Tibial artery (tissue), 4 donors: ENCODE measurements around the gene CCZ1B.
"Not testable (repeated sequence)": the region's sequence is repeated elsewhere in the genome, so short reads cannot be mapped to it uniquely, and the experiment has no call there.

Experiments
- DNase-seq, 2 donors: peaks; one replicate each; pipeline ENCODE4 v3.0.0-alpha.2; 2019
- H3K27ac ChIP-seq, 2 donors: fragments of 200-600 bp; sonication (generic) in 1 of 2; 1 replicate in 1 of 2; 2 replicates in 1 of 2; pipeline ENCODE4 v1.5.1; 2018 to 2019; ENCODE audit warnings: mild to moderate bottlenecking in 1 of 2
- H3K27me3 ChIP-seq, 2 donors: fragments of 200-600 bp; sonication (generic) in 1 of 2; one replicate each; pipeline versions ENCODE4 v1.5.1 to v1.6.0; 2016 to 2019
- H3K36me3 ChIP-seq, 3 donors: fragments of 200-600 bp; sonication (generic) in 2 of 3; one replicate each; pipeline ENCODE4 v1.5.1; 2016 to 2019; ENCODE audit warnings: mild to moderate bottlenecking in 2 of 3
- H3K4me1 ChIP-seq, 4 donors: fragments of 200-600 bp; sonication (generic) in 2 of 4; 1 replicate in 3 of 4; 2 replicates in 1 of 4; pipeline ENCODE4 v1.5.1; 2016 to 2019
- H3K4me3 ChIP-seq, 2 donors: fragments of 200-600 bp; sonication (generic) in 1 of 2; 1 replicate in 1 of 2; 2 replicates in 1 of 2; pipeline ENCODE4 v1.5.1; 2018 to 2019; ENCODE audit warnings: mild to moderate bottlenecking in 2 of 2
- H3K9me3 ChIP-seq, 3 donors: fragments of 200-600 bp; sonication (generic) in 1 of 3; one replicate each; pipeline ENCODE4 v1.5.1; 2016 to 2019
- intact Hi-C: fragments of 100-400 bp; cut with DNase I; formaldehyde crosslinking; loops from one replicate; pipeline ENCODE4 v1.15.0; 2023; ENCODE audit warnings: low total_unique reads

Gene CCZ1B

DNA sequence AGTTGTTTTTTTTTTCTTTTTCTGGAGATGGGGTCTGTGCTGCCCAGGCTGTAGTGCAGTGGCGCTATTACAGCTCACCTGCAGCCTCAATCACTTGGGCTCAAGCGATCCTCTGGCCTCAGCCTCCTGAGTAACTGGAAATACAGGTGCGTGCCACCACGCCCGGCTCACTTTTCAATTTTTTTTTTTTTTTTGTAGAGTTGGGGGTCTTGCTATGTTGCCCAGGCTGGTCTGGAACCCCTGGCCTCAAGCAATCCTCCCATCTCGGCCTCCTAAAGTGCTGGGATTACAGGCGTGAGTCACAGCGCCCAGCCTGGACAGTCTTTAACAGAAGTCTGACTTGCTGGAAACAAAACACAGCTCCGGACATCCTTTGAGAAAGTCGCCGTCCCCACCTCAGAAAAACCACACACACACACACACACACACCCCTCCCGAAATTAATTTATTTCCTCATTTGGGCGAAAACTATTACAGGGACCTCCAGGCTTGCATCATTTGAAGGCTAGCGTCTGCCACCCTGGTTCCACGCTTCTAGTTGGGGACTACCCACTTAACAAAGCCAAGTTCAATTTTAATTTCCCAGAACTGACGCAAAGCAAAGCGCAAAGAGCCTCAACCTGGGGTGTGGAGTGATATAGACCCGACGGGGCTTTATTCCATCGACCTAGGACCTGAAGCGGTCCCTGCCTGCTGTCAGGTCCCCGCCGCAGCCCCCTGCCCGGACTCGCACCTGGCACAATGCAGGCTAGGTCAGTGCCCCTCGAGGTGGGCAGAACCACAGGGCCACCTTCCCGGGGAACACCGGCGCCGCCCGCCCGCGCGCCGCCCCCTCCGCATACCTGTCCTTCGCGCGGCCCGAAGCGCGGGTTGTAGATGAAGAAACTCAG, 594 bp downstream of the CCZ1B start:
- Histone ChIP-seq H3K27ac (peak overlapping the region; percentile 69 to 76), H3K36me3 (peaks cover 0 to 21% (median 9%) of the 10 kb centered on the region in 3 donors), H3K4me3 (peak overlapping the region; percentile 62 to 71)
- H3K9me3 ChIP-seq, DNase-seq, H3K4me1 ChIP-seq, intact Hi-C loops, H3K27me3 ChIP-seq: not testable (repeated sequence)

DNA sequence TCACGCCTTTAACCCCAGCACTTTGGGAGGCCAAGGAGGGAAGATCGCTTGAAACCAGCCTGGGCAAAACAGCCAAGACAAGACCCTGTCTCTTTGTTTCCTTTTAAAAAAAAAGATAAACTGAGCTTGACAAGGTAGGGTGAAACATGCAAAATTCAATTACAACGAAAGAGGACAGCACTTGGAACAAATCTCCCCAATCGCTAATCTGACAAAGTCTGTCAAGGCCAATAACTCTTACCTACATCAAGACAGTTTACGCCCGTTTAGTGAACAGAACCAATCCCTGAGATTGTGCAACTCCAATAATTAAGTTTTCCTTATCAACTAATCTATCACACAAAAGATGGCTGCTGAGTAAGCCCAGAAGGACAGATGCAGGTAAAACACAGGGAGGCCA, 4.5 kb downstream of the CCZ1B start:
- H3K4me3 ChIP-seq, H3K9me3 ChIP-seq, DNase-seq, H3K27ac ChIP-seq, intact Hi-C loops, H3K27me3 ChIP-seq, H3K4me1 ChIP-seq: not testable (repeated sequence)
- peaks cover 16 to 54% (median 21%) of the 10 kb centered on the region in 3 donors for H3K36me3 ChIP-seq

DNA sequence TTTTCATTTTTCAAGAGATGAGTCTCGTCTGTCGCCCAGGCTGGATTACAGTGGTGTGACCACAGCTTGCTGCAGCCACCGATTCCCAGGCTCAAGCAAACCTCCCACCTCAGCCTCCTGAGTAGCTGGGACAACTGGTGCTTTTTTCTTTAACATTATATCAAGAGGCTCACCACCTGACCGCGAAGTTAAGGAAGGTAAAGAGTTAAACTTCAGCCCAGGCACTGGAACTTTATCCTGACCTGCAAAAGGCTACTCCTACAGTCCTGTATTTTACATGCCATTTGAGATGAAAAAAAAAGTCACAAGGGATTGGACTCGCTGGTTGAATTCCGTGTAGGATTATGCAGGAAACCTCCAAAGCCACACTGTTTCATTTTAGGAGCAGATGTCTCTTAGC, 10.6 kb downstream of the CCZ1B start:
- H3K27ac ChIP-seq, DNase-seq, H3K9me3 ChIP-seq, intact Hi-C loops, H3K4me1 ChIP-seq, H3K27me3 ChIP-seq, H3K4me3 ChIP-seq: not testable (repeated sequence)
- peaks cover 19 to 79% (median 28%) of the 10 kb centered on the region in 3 donors for H3K36me3 ChIP-seq

DNA sequence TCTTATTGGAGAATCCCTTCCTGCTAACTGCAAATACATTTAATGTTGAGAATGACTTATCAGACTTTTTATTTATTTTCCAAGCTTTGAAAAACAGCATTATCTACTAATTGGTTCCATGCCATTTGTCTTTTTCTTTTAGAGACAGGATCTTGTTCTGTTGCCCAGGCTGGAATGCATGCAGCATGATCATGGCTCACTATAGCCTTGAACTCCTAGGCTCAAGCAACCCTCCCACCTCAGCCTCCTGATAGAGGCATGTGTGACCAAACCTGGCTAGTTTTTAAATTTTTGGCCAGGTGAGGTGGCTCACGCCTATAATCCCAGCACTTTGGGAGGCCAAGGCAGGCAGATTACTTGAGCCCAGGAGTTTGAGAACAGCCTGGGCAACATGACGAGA, 13.1 kb downstream of the CCZ1B start:
- intact Hi-C loops, H3K9me3 ChIP-seq, H3K4me3 ChIP-seq, DNase-seq, H3K27me3 ChIP-seq, H3K4me1 ChIP-seq, H3K27ac ChIP-seq: not testable (repeated sequence)
- peaks cover 12 to 72% (median 24%) of the 10 kb centered on the region in 3 donors for H3K36me3 ChIP-seq

DNA sequence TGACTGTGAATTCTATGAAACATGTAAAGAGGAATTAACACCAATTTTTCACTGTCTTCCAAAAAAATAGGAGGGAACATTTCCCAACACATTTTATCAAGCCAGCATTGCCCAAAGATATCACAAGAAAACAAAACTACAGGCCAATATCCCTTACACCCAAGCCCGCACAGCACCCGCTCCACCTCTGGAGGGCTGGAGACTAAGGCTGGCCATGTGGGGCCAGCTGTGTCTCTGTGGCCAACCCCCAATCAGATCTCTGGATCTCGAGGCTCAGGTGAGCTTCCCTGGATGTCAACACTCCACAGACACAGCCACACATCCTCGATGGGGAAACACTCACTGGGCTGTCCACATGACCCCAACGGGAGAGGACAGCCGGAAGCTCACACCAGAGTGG, 18.1 kb downstream of the CCZ1B start:
- intact Hi-C loops, H3K27ac ChIP-seq, H3K27me3 ChIP-seq, H3K4me3 ChIP-seq, H3K4me1 ChIP-seq, DNase-seq, H3K9me3 ChIP-seq: not testable (repeated sequence)
- peaks cover 0 to 38% (median 0%) of the 10 kb centered on the region in 3 donors for H3K36me3 ChIP-seq

DNA sequence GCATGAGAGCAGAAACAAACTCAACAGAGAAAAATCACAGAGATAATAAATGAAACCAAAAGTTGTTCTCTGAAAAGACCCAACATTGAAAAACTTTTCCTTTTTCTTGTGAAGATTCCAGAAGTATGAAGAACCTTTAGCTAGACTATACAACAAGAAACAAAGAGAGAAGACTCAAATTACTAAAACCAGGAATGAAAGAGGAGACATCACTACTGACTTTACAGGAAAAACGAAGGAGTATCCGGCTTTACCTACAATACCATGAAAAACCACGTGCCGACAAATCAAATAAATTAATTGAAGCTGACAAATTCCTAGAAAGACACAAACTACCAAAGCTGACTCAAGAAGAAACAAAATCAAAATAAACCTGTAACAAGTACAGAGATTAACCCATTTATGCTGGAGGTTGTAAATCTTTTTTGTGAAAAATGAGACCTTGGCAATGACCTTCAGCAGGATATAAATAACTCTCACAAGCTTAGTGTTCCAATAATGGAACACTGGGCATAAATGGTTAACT, 18.6 kb downstream of the CCZ1B start:
- intact Hi-C loops, DNase-seq, H3K27me3 ChIP-seq, H3K4me3 ChIP-seq, H3K9me3 ChIP-seq, H3K27ac ChIP-seq, H3K4me1 ChIP-seq: not testable (repeated sequence)
- peaks cover 0 to 33% (median 0%) of the 10 kb centered on the region in 3 donors for H3K36me3 ChIP-seq

DNA sequence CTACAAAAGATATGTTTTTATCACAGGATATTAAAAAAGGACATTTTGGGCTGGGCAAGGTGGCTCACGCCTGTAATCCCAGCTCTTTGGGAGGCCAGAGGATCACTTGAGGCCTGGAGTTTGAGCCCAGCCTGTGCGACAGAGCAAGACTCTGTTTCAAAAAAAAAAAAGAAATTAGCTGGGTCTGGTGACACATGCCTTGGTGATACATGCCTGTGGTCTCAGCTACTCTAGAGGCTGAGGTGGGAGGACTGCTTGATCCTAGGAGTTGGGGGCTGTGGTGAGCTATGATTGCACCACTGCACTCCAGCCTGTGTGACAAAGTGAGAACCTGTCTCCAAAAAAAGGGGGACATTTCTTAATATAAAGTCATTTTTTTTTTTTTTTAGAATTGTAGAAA, 25.7 kb downstream of the CCZ1B start:
- DNase-seq, intact Hi-C loops, H3K9me3 ChIP-seq, H3K4me1 ChIP-seq, H3K27ac ChIP-seq, H3K27me3 ChIP-seq, H3K4me3 ChIP-seq: not testable (repeated sequence)
- peaks cover 0 to 14% (median 0%) of the 10 kb centered on the region in 3 donors for H3K36me3 ChIP-seq

DNA sequence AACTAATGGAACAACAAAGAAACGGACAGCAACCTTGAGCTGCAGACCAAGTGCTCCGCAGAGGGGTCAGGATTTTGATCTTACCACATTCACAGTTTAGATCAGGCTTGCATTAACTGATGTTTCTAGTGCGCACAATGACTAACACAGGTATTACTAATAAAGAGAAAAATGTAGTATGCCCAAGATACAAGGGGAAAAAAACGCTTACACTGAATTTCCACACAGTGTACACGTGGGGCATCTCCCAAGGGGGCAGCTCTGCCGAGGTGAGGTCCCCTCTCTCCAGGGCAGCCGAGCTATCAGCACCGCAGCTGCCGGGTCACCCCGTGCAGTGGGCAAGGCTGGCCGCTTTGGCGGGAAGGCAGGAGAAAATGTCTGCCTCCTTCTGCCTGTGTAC, 26.2 kb downstream of the CCZ1B start:
- H3K27me3 ChIP-seq, H3K4me3 ChIP-seq, DNase-seq, H3K9me3 ChIP-seq, H3K27ac ChIP-seq, H3K4me1 ChIP-seq, intact Hi-C loops: not testable (repeated sequence)
- H3K36me3 ChIP-seq = peaks cover 0 to 14% (median 0%) of the 10 kb centered on the region in 3 donors

DNA sequence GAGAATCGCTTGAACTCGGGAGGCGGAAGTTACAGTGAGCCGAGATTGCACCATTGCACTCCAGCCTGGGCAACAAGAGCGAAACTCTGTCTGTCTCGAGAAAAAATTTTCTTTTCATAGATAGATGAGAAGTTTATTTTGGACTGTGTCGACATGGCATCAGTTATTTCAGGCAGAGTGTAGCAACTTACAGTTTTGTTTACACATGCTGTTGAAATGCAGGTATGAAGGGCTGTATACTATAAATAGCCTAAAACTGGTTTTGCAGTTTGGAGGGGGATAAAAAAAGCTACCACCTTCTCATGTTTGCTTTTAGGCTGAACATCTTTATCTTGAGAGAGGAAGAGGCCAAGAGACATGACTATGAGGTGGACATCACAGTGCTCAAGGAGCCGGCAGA, 28.0 kb downstream of the CCZ1B start:
- H3K4me1 ChIP-seq, H3K4me3 ChIP-seq, H3K9me3 ChIP-seq, intact Hi-C loops, DNase-seq, H3K27ac ChIP-seq, H3K27me3 ChIP-seq: not testable (repeated sequence)
- H3K36me3 ChIP-seq = peaks cover 0 to 14% (median 0%) of the 10 kb centered on the region in 3 donors

DNA sequence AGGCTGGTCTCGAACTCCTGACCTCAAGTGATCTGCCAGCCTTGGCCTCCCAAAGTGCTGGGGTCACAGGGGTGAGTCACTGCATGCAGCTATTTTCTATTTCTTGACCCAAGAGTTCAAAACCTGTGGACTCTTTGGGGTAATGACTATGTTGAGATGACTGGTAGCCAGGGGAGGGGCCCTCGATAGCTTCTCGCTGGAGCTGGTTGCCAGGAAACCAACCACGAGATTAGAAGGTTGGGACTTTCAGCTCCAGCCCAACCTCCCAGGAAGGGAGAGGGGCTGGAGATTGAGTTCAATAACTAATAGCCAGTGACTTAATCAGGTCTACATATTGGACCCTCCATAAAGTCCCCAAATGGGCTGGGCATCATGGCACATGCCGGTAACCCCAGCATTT, 28.9 kb downstream of the CCZ1B start:
- peaks cover 0 to 14% (median 0%) of the 10 kb centered on the region in 3 donors for H3K36me3 ChIP-seq
- DNase-seq, H3K27me3 ChIP-seq, H3K4me1 ChIP-seq, intact Hi-C loops, H3K27ac ChIP-seq, H3K9me3 ChIP-seq, H3K4me3 ChIP-seq: not testable (repeated sequence)

- H3K9me3 ChIP-seq, DNase-seq, intact Hi-C loops, H3K27me3 ChIP-seq, H3K27ac ChIP-seq, H3K4me3 ChIP-seq, H3K4me1 ChIP-seq: not testable (repeated sequence)
- H3K36me3 ChIP-seq = peaks cover 0 to 14% (median 0%) of the 10 kb centered on the region in 3 donors
These were observed 31.8 kb downstream of the CCZ1B start for GRCh38 chr7:6794276-6794675.

GRCh38 chr7:6792113-6792872, 33.8 kb downstream of the CCZ1B start:
- DNase-seq, H3K27ac ChIP-seq, intact Hi-C loops, H3K9me3 ChIP-seq, H3K4me1 ChIP-seq, H3K4me3 ChIP-seq, H3K27me3 ChIP-seq: not testable (repeated sequence)
- H3K36me3 ChIP-seq = peaks cover 0 to 12% (median 0%) of the 10 kb centered on the region in 3 donors

DNA sequence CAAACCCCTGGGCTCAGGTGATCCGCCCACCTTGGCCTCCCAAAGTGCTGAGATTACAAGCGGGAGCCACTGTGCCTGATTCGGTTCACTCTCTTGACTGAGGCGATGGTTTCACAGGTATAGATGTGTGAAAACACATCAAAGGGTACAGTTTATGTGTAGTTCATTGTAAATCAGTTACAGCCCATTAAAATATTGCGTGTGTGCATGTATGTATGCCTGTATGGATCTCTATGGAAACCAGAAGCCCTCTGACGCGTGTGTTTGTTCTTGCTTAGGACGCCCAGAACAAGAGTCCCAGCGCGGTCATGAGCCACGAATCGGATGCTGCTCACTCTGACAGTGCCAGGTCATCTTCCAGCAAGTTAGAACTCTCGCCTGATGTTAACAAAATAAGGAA, 36.7 kb downstream of the CCZ1B start:
- H3K4me3 ChIP-seq, H3K9me3 ChIP-seq, H3K27ac ChIP-seq, H3K4me1 ChIP-seq, H3K27me3 ChIP-seq, intact Hi-C loops, H3K36me3 ChIP-seq, DNase-seq: not testable (repeated sequence)

DNA sequence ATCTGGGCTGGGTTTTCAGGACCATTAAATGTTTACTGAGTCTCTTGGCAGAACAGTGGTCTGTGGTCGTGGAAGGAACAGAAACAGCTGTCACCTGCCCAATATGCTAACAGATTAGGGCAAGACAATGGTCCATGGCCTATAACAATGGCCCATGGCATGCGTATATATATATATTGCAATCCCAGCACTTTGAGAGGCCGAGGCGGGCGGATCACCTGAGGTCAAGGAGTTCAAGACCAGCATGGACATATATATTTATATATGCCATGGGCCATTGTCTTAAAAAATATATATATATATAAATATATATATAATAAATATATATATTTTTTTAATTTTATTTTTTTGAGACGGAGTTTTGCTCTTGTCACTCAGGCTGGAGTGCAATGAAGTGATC, 44.5 kb downstream of the CCZ1B start:
- H3K9me3 ChIP-seq, H3K4me3 ChIP-seq, H3K27ac ChIP-seq, H3K27me3 ChIP-seq, intact Hi-C loops, H3K4me1 ChIP-seq, DNase-seq, H3K36me3 ChIP-seq: not testable (repeated sequence)
